Fibroblast of gingiva (primary cell): ENCODE results near the gene USP6NL.

Experiments used
- DNase-seq: peaks from one replicate; pipeline ENCODE4 v3.0.0-alpha.2; 2011; ENCODE audit warnings: low read depth

USP6NL gene

GRCh38 chr10:11616021-11616420, 4.6 kb upstream of the USP6NL start:
- no peak for DNase-seq

GRCh38 chr10:11615396-11615795, 3.9 kb upstream of the USP6NL start:
- no peak for DNase-seq

GRCh38 chr10:11612021-11613001, 861 bp upstream of the USP6NL start:
- no peak for DNase-seq

GRCh38 chr10:11610826-11611247, 613 bp downstream of the USP6NL start:
- peak; percentile 43 for DNase-seq

- no peak for DNase-seq
Observed at GRCh38 chr10:11610166-11610825, 1.2 kb downstream of the USP6NL start.

GRCh38 chr10:11609492-11610093, 1.9 kb downstream of the USP6NL start:
- DNase-seq = no peak

GRCh38 chr10:11609052-11609451, 2.4 kb downstream of the USP6NL start:
- DNase-seq = no peak

- DNase-seq = no peak
Observed at GRCh38 chr10:11608159-11609013, 3.1 kb downstream of the USP6NL start.

- DNase-seq = no peak
Observed at GRCh38 chr10:11605807-11606408, 5.5 kb downstream of the USP6NL start.

GRCh38 chr10:11604865-11605650, 6.4 kb downstream of the USP6NL start:
- no peak for DNase-seq

- no peak for DNase-seq
Observed at GRCh38 chr10:11603741-11604140, 7.7 kb downstream of the USP6NL start.

GRCh38 chr10:11602919-11603523, 8.4 kb downstream of the USP6NL start:
- DNase-seq = no peak

GRCh38 chr10:11602358-11602757, 9.1 kb downstream of the USP6NL start:
- no peak for DNase-seq

GRCh38 chr10:11601670-11602069, 9.8 kb downstream of the USP6NL start:
- no peak for DNase-seq

GRCh38 chr10:11600280-11600679, 11.2 kb downstream of the USP6NL start:
- DNase-seq = no peak

- DNase-seq = no peak
Observed at GRCh38 chr10:11598712-11599397, 12.6 kb downstream of the USP6NL start.

GRCh38 chr10:11597470-11597869, 14.0 kb downstream of the USP6NL start:
- DNase-seq = no peak

- DNase-seq = peak; percentile 38
Observed at GRCh38 chr10:11595395-11595692, 16.1 kb downstream of the USP6NL start.

GRCh38 chr10:11594589-11595394, 16.7 kb downstream of the USP6NL start:
- DNase-seq = no peak
